A673 (cell line): ENCODE measurements around the gene ARHGEF9. TPM values are rescaled to one million over a fixed set of nuclear protein-coding genes. Genes with fewer than 3 reads are reported as not detected.
"Not testable (repeated sequence)": the region's sequence is repeated elsewhere in the genome, so short reads cannot be mapped to it uniquely, and the experiment has no call there.

Experiments
- BruUV-seq: library from RNA; stranded (reverse); fragments of 400-500 nt; replicated peaks from 2 replicates; lab custom pipeline; 2021; lab: Mats Ljungman, UMichigan
- CTCF ChIA-PET: fragments of 300-600 bp; sonication (Branson Sonifier 250); formaldehyde crosslinking; loops from one replicate; lab custom pipeline; 2022; ENCODE audit warnings: antibody characterized with exemption; lab: Charles Lee
- POLR2A ChIA-PET: fragments of 300-600 bp; sonication (Branson Sonifier 250); formaldehyde crosslinking; loops from one replicate; lab custom pipeline; 2022; ENCODE audit warnings: antibody characterized with exemption; ENCODE audit not compliant: low non-redundant PET; lab: Charles Lee
- DNase-seq: peaks from one replicate; pipeline ENCODE4 v3.0.0-alpha.2; 2015; ENCODE audit warnings: low spot score
- H3K27ac ChIP-seq: fragments of 200-600 bp; sonication (generic); 2 replicates; pipeline ENCODE4 v1.5.1; 2016; ENCODE audit warnings: mixed run types, low read depth, mild to moderate bottlenecking, mixed read lengths, antibody characterized with exemption, low read length; ENCODE audit not compliant: poor library complexity, severe bottlenecking
- H3K27me3 ChIP-seq: fragments of 200-600 bp; sonication (generic); replicated peaks from 2 replicates; pipeline ENCODE4 v1.6.1; 2017; ENCODE audit warnings: mixed run types, low read depth, mild to moderate bottlenecking, mixed read lengths, antibody characterized with exemption, low read length; ENCODE audit not compliant: insufficient read depth, poor library complexity
- H3K36me3 ChIP-seq: fragments of 200-600 bp; sonication (generic); 2 replicates; pipeline ENCODE4 v1.6.1; 2016; ENCODE audit warnings: mixed run types, mild to moderate bottlenecking, mixed read lengths, antibody characterized with exemption, low read length; ENCODE audit not compliant: insufficient read depth, poor library complexity, severe bottlenecking
- H3K4me1 ChIP-seq: fragments of 200-600 bp; sonication (generic); 2 replicates; pipeline ENCODE4 v1.6.1; 2017; ENCODE audit warnings: mixed run types, mild to moderate bottlenecking, mixed read lengths, antibody characterized with exemption, low read length; ENCODE audit not compliant: insufficient read depth, poor library complexity, severe bottlenecking
- H3K4me3 ChIP-seq: fragments of 200-600 bp; sonication (generic); 2 replicates; pipeline ENCODE4 v1.5.1; 2016; ENCODE audit warnings: low read depth, mixed run types, mild to moderate bottlenecking, mixed read lengths, low read length; ENCODE audit not compliant: poor library complexity, severe bottlenecking
- H3K9me3 ChIP-seq: fragments of 200-600 bp; sonication (generic); 2 replicates; pipeline ENCODE4 v1.6.1; 2016; ENCODE audit warnings: mixed run types, low read depth, mild to moderate bottlenecking, mixed read lengths, antibody characterized with exemption, low read length; ENCODE audit not compliant: poor library complexity, severe bottlenecking
- EZH2 ChIP-seq: fragments of 200-600 bp; sonication (generic); IDR thresholded peaks from 2 replicates; pipeline ENCODE4 v1.6.1; 2017; ENCODE audit warnings: borderline replicate concordance, low read depth, mild to moderate bottlenecking, mixed read lengths, antibody characterized with exemption, low read length; ENCODE audit not compliant: poor library complexity, severe bottlenecking
- intact Hi-C: fragments of 100-400 bp; cut with micrococcal nuclease; formaldehyde crosslinking; loops from one replicate; pipeline ENCODE4 v1.10.0; 2022; ENCODE audit not compliant: unreplicated experiment
- total RNA-seq: library from RNA; stranded (reverse); gene quantifications from 2 replicates; pipeline ENCODE4 v1.2.3, GENCODE V29; 2021
- TF ChIP-seq, protein P1 (sequence below): fragments of 300-800, 200-600 bp; sonication (generic); conservative IDR thresholded peaks from 2 replicates; pipeline ENCODE4 v1.5.1; 2017; ENCODE audit warnings: low read depth, mild to moderate bottlenecking, antibody characterized with exemption, low read length, moderate library complexity, mixed read lengths

The ARHGEF9 gene
- total RNA-seq, 1 experiment from 2014 or later: 10.3 TPM

DNA sequence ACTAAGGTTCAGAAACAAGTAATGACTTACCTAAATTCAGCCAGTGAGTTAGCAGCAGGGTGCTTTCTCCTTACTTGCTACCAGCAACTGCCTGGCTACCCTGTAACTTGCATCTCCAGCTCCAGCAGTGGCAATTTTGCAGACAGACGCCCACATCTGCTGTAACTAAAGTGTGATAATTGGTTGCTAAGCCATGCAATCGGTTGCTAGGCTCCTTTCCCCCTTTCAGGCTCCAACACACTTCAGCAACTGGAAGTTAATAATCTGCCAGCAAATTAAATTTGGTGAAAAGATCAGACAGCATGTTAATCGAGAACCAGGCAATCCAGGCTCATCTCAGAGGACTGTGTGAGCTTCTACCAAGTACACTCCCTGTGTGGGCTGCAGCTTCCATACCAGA, 24.2 kb upstream of the ARHGEF9 start:
- no TSS peak for BruUV-seq
- no peak overlapping the region for H3K4me3 ChIP-seq
- H3K27me3 ChIP-seq: no peaks in the 10 kb centered on the region
- CTCF ChIA-PET: no interaction called here
- TF ChIP-seq, protein P1, sequence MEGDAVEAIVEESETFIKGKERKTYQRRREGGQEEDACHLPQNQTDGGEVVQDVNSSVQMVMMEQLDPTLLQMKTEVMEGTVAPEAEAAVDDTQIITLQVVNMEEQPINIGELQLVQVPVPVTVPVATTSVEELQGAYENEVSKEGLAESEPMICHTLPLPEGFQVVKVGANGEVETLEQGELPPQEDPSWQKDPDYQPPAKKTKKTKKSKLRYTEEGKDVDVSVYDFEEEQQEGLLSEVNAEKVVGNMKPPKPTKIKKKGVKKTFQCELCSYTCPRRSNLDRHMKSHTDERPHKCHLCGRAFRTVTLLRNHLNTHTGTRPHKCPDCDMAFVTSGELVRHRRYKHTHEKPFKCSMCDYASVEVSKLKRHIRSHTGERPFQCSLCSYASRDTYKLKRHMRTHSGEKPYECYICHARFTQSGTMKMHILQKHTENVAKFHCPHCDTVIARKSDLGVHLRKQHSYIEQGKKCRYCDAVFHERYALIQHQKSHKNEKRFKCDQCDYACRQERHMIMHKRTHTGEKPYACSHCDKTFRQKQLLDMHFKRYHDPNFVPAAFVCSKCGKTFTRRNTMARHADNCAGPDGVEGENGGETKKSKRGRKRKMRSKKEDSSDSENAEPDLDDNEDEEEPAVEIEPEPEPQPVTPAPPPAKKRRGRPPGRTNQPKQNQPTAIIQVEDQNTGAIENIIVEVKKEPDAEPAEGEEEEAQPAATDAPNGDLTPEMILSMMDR: no peak
- TF ChIP-seq EZH2: no peak
- H3K36me3 ChIP-seq: no peaks in the 10 kb centered on the region
- H3K9me3 ChIP-seq: peaks cover 7% of the 10 kb centered on the region
- intact Hi-C loops: no loop called here
- no peak overlapping the region for H3K27ac ChIP-seq
- H3K4me1 ChIP-seq: no peaks in the 10 kb centered on the region
- POLR2A ChIA-PET: no interaction called here
- no peak for DNase-seq

- CTCF ChIA-PET, H3K4me3 ChIP-seq, intact Hi-C loops, H3K36me3 ChIP-seq, POLR2A ChIA-PET, H3K27me3 ChIP-seq, DNase-seq, BruUV-seq, H3K9me3 ChIP-seq, H3K27ac ChIP-seq, H3K4me1 ChIP-seq: not testable (repeated sequence)
Measured at GRCh38 chrX:63795406-63795805, 10.4 kb upstream of the ARHGEF9 start.

- no peak overlapping the region for H3K4me3 ChIP-seq
- H3K27me3 ChIP-seq: no peaks in the 10 kb centered on the region
- no peak overlapping the region for H3K27ac ChIP-seq
- H3K9me3 ChIP-seq: peaks cover 5% of the 10 kb centered on the region
- no peaks in the 10 kb centered on the region for H3K4me1 ChIP-seq
- ChIA-PET POLR2A (no interaction called here), CTCF (no interaction called here)
- TF ChIP-seq, protein P1: no peak
- no peak for TF ChIP-seq EZH2
- intact Hi-C loops: no loop called here
- H3K36me3 ChIP-seq: no peaks in the 10 kb centered on the region
- no peak for DNase-seq
- no TSS peak for BruUV-seq
Measured at GRCh38 chrX:63785708-63786040, 660 bp upstream of the ARHGEF9 start.

GRCh38 chrX:63784346-63784901, 590 bp downstream of the ARHGEF9 start:
- Histone ChIP-seq H3K27ac (no peak overlapping the region), H3K9me3 (peaks cover 15% of the 10 kb centered on the region), H3K36me3 (no peaks in the 10 kb centered on the region), H3K4me1 (no peaks in the 10 kb centered on the region), H3K4me3 (no peak overlapping the region), H3K27me3 (no peaks in the 10 kb centered on the region)
- no TSS peak for BruUV-seq
- intact Hi-C loops: no loop called here
- no peak for DNase-seq
- ChIA-PET POLR2A (no interaction called here), CTCF (no interaction called here)
- TF ChIP-seq EZH2: no peak
